HepG2 (cell line): ENCODE results near the gene SAPCD1. TPM values are rescaled to one million over a fixed set of nuclear protein-coding genes. Genes with fewer than 3 reads are reported as not detected.

ENCODE experiments used
- ATAC-seq: fragments of 200-7000 bp; cut with Tn5 transposase; 3 replicates; pipeline ENCODE4 v1.9.1; 2020; ENCODE audit warnings: mild to moderate bottlenecking, moderate library complexity
- BruUV-seq: library from RNA; stranded (reverse); fragments of 400-500 nt; replicated peaks from 2 replicates; lab custom pipeline; 2021; lab: Mats Ljungman, UMichigan
- CTCF ChIA-PET: fragments of 300-600 bp; formaldehyde crosslinking; extraction: SDS; loops from one replicate; lab custom pipeline; 2021; ENCODE audit warnings: low total read pairs, inconsistent platforms, low intra/inter-chr PET ratio; lab: Yijun Ruan, JAX
- POLR2A ChIA-PET: fragments of 350-600 bp; sonication (Branson Sonifier 250); formaldehyde crosslinking; loops from one replicate; lab custom pipeline; 2020; ENCODE audit warnings: antibody characterized with exemption, inconsistent platforms; lab: Yijun Ruan, JAX
- DNase-seq: peaks from one replicate; pipeline ENCODE4 v3.0.0-alpha.2; 2015; ENCODE audit warnings: low spot score
- FAIRE-seq: peaks from 3 replicates; lab custom pipeline; 2011; peaks lifted over from hg19 to GRCh38; lab: Jason Lieb, UNC
- H2AFZ ChIP-seq: one replicate; pipeline ENCODE4 v1.6.1; 2011; ENCODE audit warnings: low read length, inconsistent platforms
- H3K27ac ChIP-seq: fragments of 300-600 bp; 3 replicates; pipeline ENCODE4 v1.8.0; 2011; ENCODE audit warnings: mixed run types, mild to moderate bottlenecking, mixed read lengths, low read length, inconsistent platforms; ENCODE audit not compliant: insufficient read depth; ENCODE audit errors: extremely low read length
- H3K27me3 ChIP-seq, 2 experiments: fragments of 200-600 bp in 1 of 2; 2 replicates in 1 of 2; 3 replicates in 1 of 2; pipeline versions ENCODE4 v1.6.0 to v1.8.0; 2011; ENCODE audit warnings: low read length in 2 of 2, mild to moderate bottlenecking in 2 of 2, moderate library complexity in 2 of 2, inconsistent platforms in 1 of 2; ENCODE audit not compliant: insufficient read depth in 2 of 2, control insufficient read depth in 1 of 2
- H3K36me3 ChIP-seq, 2 experiments: fragments of 200-600 bp in 1 of 2; replicated peaks in 1 of 2; 2 replicates in 1 of 2; 3 replicates in 1 of 2; pipeline versions ENCODE4 v1.5.1 to v1.8.0; 2011; ENCODE audit warnings: low read length in 2 of 2, inconsistent platforms in 1 of 2; ENCODE audit not compliant: insufficient read depth in 2 of 2, control insufficient read depth in 1 of 2
- H3K4me1 ChIP-seq: 2 replicates; pipeline ENCODE4 v1.5.1; 2012; ENCODE audit warnings: low read length, inconsistent platforms; ENCODE audit not compliant: insufficient read depth
- H3K4me2 ChIP-seq: 2 replicates; pipeline ENCODE4 v1.6.0; 2011; ENCODE audit warnings: low read depth, low read length, inconsistent platforms
- H3K4me3 ChIP-seq, 3 experiments: fragments of 200-600 bp in 1 of 3; sonication (generic), shearing (Covaris generic) in 1 of 3; replicated peaks in 1 of 3; 2 replicates each; pipeline ENCODE4 v1.5.1; 2011 to 2016; ENCODE audit warnings: low read length in 3 of 3, inconsistent platforms in 2 of 3, low read depth in 2 of 3, mild to moderate bottlenecking in 2 of 3, control low read depth in 1 of 3, mixed read lengths in 1 of 3; ENCODE audit not compliant: insufficient read depth in 1 of 3
- H3K79me2 ChIP-seq: one replicate; pipeline ENCODE4 v1.6.1; 2011; ENCODE audit warnings: low read length, inconsistent platforms; ENCODE audit not compliant: insufficient read depth
- H3K9ac ChIP-seq: 2 replicates; pipeline ENCODE4 v1.6.0; 2011; ENCODE audit warnings: mild to moderate bottlenecking, low read depth, low read length, inconsistent platforms; ENCODE audit not compliant: insufficient read depth
- H3K9me3 ChIP-seq: 2 replicates; pipeline ENCODE4 v1.5.1; 2012; ENCODE audit warnings: mild to moderate bottlenecking, low read length
- H4K20me1 ChIP-seq: 2 replicates; pipeline ENCODE4 v1.6.0; 2011; ENCODE audit warnings: inconsistent platforms, mild to moderate bottlenecking, low read length, moderate library complexity; ENCODE audit not compliant: insufficient read depth
- ATM ChIP-seq: fragments of 450-650 bp; IDR thresholded peaks from 2 replicates; pipeline ENCODE4 v1.7.1; 2017; ENCODE audit warnings: mild to moderate bottlenecking, borderline replicate concordance
- FOXC1 ChIP-seq: sonication (generic); formaldehyde crosslinking; IDR thresholded peaks from 2 replicates; pipeline ENCODE4 v1.8.0; 2022; ENCODE audit warnings: mild to moderate bottlenecking, missing genetic modification reagents, borderline replicate concordance
- KLF15 ChIP-seq: sonication (generic); formaldehyde crosslinking; IDR thresholded peaks from 2 replicates; pipeline ENCODE4 v1.8.1; 2023; ENCODE audit warnings: borderline replicate concordance, mild to moderate bottlenecking, inconsistent platforms, missing genetic modification reagents, mixed read lengths
- PPARG ChIP-seq: conservative IDR thresholded peaks from 2 replicates; pipeline ENCODE4 v1.6.1; 2016; ENCODE audit warnings: missing biosample characterization, missing genetic modification reagents
- TBP ChIP-seq: sonication (generic); formaldehyde crosslinking; IDR thresholded peaks from 2 replicates; pipeline ENCODE4 v1.5.0; 2020; ENCODE audit warnings: missing genetic modification reagents
- TFDP1 ChIP-seq: IDR thresholded peaks from 2 replicates; pipeline ENCODE4 v1.6.1; 2016; ENCODE audit warnings: missing compliant biosample characterization, missing genetic modification reagents, borderline replicate concordance
- ZBTB39 ChIP-seq: sonication (generic); formaldehyde crosslinking; IDR thresholded peaks from 2 replicates; pipeline ENCODE4 v1.5.0; 2020; ENCODE audit warnings: missing genetic modification reagents
- ZFX ChIP-seq: sonication (generic); formaldehyde crosslinking; IDR thresholded peaks from 2 replicates; pipeline ENCODE4 v1.4.0; 2020; ENCODE audit warnings: mild to moderate bottlenecking, low read depth, missing genetic modification reagents, moderate library complexity
- ZNF234 ChIP-seq: sonication (generic); formaldehyde crosslinking; conservative IDR thresholded peaks from 2 replicates; pipeline ENCODE4 v1.5.1; 2020; ENCODE audit warnings: mild to moderate bottlenecking, missing genetic modification reagents
- ZNF891 ChIP-seq: sonication (generic); formaldehyde crosslinking; IDR thresholded peaks from 2 replicates; pipeline ENCODE4 v1.5.0; 2020; ENCODE audit warnings: mild to moderate bottlenecking, missing genetic modification reagents
- WGBS: methylation state at CpG from one replicate; pipeline ENCODE4 v1.1.6; 2017; ENCODE audit warnings: low lambda C conversion rate; 5-methylcytosine and 5-hydroxymethylcytosine counted together
- in situ Hi-C: cut with HindIII; loops from 2 replicates; pipeline ENCODE4 v1.10.0; 2017; ENCODE audit warnings: low pct_unique_long_range_greater_than_20kb; ENCODE audit not compliant: extremely low pct_ligation_motif_present
- intact Hi-C: fragments of 100-400 bp; cut with micrococcal nuclease; formaldehyde crosslinking; loops from one replicate; pipeline ENCODE4 v1.10.0; 2022; ENCODE audit not compliant: unreplicated experiment
- polyA plus RNA-seq, 8 experiments: library from polyadenylated mRNA; depleted of rRNA in 3 of 8; stranded (reverse) in 7 of 8; unstranded in 1 of 8; fragments of >200 nt; fragmentation: Illumina TruSeq in 4 of 8; extraction: Trizol in 4 of 8; gene quantifications; 2 replicates each; pipeline versions ENCODE4 v1.2.1 to v1.2.3, GENCODE V29; 2011 to 2016; ENCODE audit warnings: low read depth in 4 of 8, missing spikeins in 1 of 8, mixed read lengths in 1 of 8; ENCODE audit not compliant: insufficient read depth in 1 of 8
- total RNA-seq, 5 experiments: library from RNA; depleted of rRNA; stranded (reverse); fragments of >200 nt; fragmentation: Illumina TruSeq; extraction: Trizol; gene quantifications; 2 replicates each; pipeline ENCODE4 v1.2.3, GENCODE V29; 2016; ENCODE audit warnings: low read depth in 1 of 5

Gene SAPCD1
- total and polyA plus RNA-seq, 2 of the 13 experiments (the other 11 are each of a cell fraction or from before 2014, with no cell fraction given): 2.5 to 3.9 TPM

DNA sequence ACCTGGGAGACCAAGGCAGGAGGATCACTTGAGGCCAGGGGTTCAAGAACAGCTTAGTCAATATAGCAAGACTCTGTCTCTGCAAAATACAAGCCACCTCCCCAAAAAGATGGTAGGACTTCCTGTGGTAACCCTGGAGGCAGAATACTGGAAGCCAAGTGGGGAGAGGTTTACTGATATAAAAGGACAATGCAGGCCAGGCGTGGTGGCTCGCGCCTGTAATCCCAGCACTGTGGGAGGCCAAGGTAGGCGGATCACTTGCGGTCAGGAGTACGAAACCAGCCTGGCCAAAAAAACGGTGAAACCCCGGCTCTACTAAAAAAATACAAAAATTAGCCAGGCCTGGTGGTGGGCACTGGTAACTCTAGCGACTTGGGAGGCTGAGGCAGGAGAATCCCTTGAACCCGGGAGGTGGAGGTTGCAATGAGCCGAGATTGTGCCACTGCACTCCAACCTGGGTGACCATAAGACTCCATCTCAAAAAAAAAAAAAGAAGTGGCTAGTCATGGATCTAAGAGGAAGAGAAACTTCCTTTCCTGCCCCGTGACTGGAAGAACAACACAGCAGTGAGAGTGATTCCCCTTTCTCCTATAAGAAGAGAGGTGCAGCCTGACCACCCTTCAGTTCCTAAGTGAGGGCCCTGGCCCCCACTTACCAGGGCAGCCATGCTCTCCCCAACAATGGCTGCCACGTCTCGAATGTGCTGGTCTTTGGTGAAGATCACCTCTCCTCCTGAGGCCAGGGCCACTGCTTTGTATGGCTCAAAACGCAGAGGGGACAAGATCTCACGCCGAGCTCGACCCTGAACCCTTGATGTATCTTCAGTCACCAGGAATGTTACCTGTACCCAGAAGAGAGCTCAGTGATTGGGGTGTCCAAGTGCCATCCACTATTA, 6.2 kb downstream of the SAPCD1 start:
- no peak overlapping the region for H3K27ac ChIP-seq
- ChIA-PET POLR2A (interaction anchor here (0.8 to 9.0 kb wide), 8 partner anchors 10 to 103 kb away, joined by 4 to 279 read pairs (median 8); partner anchors contain the start of genes ABHD16A, CLIC1, CSNK2B and DDAH2), CTCF (interaction anchor here (3.5 to 3.8 kb wide), 2 partner anchors 39 to 87 kb away, joined by 30 to 74 read pairs; partner anchors contain the start of genes DDAH2 and LY6G5C)
- in situ Hi-C loops (loop anchor here (5.0 kb wide), 2 partner anchors 36 to 86 kb away; partner anchors contain the start of gene LY6G5C), intact Hi-C loops (loop anchor here (1.0 kb wide), 2 partner anchors 39 to 88 kb away; partner anchors contain the start of gene DDAH2)
- H3K79me2 ChIP-seq: no peaks in the 10 kb centered on the region
- DNase-seq (no peak), ATAC-seq (no peak), FAIRE-seq (no peak)
- H3K27me3 ChIP-seq: no peaks in the 10 kb centered on the region
- no peak overlapping the region for H3K4me3 ChIP-seq
- H3K4me2 ChIP-seq: no peak overlapping the region
- H2AFZ ChIP-seq: no peak overlapping the region
- H4K20me1 ChIP-seq: no peaks in the 10 kb centered on the region
- no peaks in the 10 kb centered on the region for H3K9me3 ChIP-seq
- WGBS: 93% methylated on average over 18 of the region's 18 CpGs
- peaks cover 49% of the 10 kb centered on the region for H3K4me1 ChIP-seq
- BruUV-seq: no TSS peak
- no peaks in the 10 kb centered on the region for H3K36me3 ChIP-seq
- no peak overlapping the region for H3K9ac ChIP-seq
- no peak for TF ChIP-seq PPARG (CRISPR knock-in tag)
- TF ChIP-seq ZNF891 (CRISPR knock-in tag): 0 out of 2 replicates have a peak, but pooled peaks have one; percentile 10

- WGBS: 33% methylated on average over 12 of the region's 12 CpGs
- H3K27ac ChIP-seq: no peak overlapping the region
- 0 out of 2 replicates have a peak overlapping the region, but pooled peaks have one; percentile 22 for H3K4me2 ChIP-seq
- FAIRE-seq (peak; percentile 82), DNase-seq (peak; percentile 71), ATAC-seq (peak; percentile 61)
- BruUV-seq: no TSS peak
- no peaks in the 10 kb centered on the region for H3K36me3 ChIP-seq
- no peaks in the 10 kb centered on the region for H4K20me1 ChIP-seq
- ChIA-PET POLR2A (interaction anchor here (0.6 to 9.0 kb wide), 21 partner anchors 9 to 115 kb away, joined by 3 to 279 read pairs (median 5); partner anchors contain the start of genes ABHD16A, APOM, CLIC1 and CSNK2B), CTCF (interaction anchor here (0.7 to 3.8 kb wide), 6 partner anchors 21 to 88 kb away, joined by 3 to 74 read pairs (median 4); partner anchors contain the start of genes DDAH2 and LY6G5C)
- no peak overlapping the region for H2AFZ ChIP-seq
- peaks cover 44% of the 10 kb centered on the region for H3K4me1 ChIP-seq
- H3K9me3 ChIP-seq: no peaks in the 10 kb centered on the region
- H3K4me3 ChIP-seq: no peak overlapping the region
- no peak overlapping the region for H3K9ac ChIP-seq
- intact Hi-C loops: loop anchor here (1.0 to 10.0 kb wide), 3 partner anchors 41 to 155 kb away; partner anchors contain the start of genes C2 and DDAH2
- H3K79me2 ChIP-seq: no peaks in the 10 kb centered on the region
- H3K27me3 ChIP-seq: no peaks in the 10 kb centered on the region
- in situ Hi-C loops: loop anchor here (5.0 kb wide), 3 partner anchors 38 to 88 kb away; partner anchors contain the start of gene LY6G5C
- TF ChIP-seq TBP (no peak), FOXC1 (0 out of 2 replicates have a peak, but pooled peaks have one; percentile 47), ZFX (CRISPR knock-in tag) (0 out of 2 replicates have a peak, but pooled peaks have one; percentile 23), ZNF234 (no peak), KLF15 (no peak), TFDP1 (CRISPR knock-in tag) (no peak), ZBTB39 (no peak), ATM (no peak)
Measured at GRCh38 chr6:31769684-31770371, 7.4 kb downstream of the SAPCD1 start.
